ENCODE data around the gene NLGN4X. TPM values are rescaled to one million over a fixed set of nuclear protein-coding genes. Genes with fewer than 3 reads are reported as not detected.

The NLGN4X gene
- total RNA-seq, 4 donors from 2014 or later: 6.3 to 11.7 (median 10.1) TPM

Small RNA genes lying within 50 kb of the gene (small RNA-seq; reads per million reads assigned to genes)
- gene RF00322: not detected
